NCI-H345 (cell line): Measurements from ENCODE around the gene RNF145.
"Not testable (repeated sequence)": the region's sequence is repeated elsewhere in the genome, so short reads cannot be mapped to it uniquely, and the experiment has no call there.

Experiments
- DNase-seq: peaks from one replicate; lab custom pipeline; 2025; lab: John Stamatoyannopoulos, UW

RNF145 gene

GRCh38 chr5:159157552-159157951 is 51.8 kb downstream of the RNF145 start:
- DNase-seq: no peak

DNA sequence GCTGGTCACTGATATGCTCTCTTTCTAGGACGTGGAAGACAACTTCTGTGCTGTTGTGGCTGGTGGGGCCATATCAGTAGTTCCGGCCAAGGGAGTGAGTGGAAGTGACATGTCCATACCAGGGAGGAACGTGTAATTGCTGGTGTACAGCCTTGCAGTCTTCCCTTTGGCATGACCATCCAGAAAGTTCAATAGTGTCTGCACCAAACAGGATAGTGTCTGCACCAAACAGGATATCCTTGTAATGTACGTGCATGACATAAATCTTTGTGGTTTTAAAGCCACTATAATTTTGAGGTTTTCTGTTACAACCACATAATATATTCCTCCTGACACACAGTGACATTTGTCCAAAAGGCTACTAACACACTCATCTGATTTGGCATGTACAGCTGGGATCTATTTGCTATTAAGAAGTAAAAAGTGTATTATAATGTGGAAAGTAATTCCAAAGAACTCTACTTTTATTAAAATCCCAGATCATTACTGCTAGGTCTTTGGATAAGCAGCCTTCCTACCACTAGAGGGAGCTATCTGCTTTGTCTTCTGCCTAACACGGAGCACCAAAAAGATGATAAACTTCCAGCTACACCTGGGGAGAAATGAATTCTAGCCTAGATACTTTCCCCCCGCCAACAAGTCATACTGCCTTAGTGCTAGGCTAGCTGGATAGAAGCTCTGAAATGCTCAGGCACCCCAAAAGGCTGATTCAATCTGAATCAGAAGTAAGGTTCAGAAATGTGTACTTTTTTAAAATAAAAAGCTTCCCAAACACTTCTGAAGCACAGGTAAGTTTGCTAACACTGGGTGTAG is 52.7 kb downstream of the RNF145 start:
- DNase-seq: peak; percentile 76

- DNase-seq: no peak
These were observed 53.4 kb downstream of the RNF145 start for GRCh38 chr5:159155960-159156359.

- DNase-seq: no peak
These were observed 56.5 kb downstream of the RNF145 start for GRCh38 chr5:159152876-159153275.

DNA sequence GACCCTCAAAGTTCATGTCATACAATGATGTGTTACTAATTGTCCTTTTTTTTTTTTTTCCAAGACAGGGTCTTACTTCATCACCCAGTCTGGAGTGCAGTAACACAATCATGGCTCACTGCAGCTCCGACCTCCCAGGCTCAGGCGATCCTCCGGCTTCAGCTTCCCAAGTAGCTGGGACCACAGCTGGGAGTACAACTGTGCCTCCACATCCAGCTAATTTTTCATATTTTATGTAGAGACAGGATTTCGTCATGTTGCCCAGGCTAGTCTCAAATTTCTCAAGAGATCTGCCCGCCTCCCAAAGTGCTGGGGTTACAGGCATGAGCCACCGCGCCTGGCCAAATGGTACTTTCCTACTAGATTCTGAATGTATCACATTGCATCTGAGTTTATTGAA is 60.3 kb downstream of the RNF145 start:
- no peak for DNase-seq

DNA sequence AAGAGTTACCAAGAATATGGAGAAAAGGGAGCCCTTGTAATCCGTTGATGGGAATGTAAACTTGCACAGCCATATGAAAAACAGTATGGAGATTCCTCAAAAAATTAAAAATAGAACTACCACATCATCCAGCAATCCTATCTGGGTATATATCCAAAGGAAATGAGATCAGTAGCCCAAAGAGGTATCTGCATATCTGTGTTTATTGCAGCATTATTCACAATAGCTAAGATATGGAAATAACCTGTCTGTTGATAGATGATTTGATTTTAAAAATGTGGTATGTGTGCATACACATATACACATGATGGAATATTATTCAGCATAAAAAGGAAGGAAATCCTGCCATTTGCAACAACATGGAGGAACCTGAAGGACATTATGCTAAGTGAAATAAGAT is 61.4 kb downstream of the RNF145 start:
- DNase-seq: no peak

DNA sequence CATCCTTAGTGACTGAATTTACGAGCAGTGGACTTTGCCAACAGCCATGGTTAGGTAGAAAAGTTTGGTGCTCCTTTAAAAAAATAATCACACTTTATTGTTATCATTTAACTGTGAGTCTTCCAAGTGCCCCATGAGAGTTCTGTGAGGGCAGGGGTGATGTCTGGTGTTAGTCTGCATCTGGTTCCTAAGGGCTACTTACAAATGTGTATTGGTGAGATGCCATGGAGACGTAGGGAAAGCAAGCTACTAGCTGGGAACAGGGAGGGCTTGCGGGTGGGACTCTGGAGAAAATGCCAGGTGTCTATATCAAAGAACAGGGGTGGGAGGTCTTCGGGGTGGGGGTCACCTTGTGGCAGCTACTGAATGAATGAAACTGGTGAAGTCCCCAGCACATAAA is 62.5 kb downstream of the RNF145 start:
- no peak for DNase-seq

DNA sequence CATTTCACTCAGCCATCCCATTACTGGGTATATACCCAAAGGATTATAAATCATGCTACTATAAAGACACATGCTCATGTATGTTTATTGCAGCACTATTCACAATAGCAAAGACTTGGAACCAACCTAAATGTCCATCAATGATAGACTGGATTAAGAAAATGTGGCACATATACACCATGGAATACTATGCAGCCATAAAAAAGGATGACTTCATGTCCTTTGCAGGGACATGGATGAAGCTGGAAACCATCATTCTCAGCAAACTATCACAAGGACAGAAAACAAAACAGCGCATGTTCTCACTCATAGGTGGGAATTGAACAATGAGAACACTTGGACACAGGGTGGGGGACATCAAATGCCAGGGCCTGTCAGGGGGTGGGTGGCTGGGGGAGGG is 64.2 kb downstream of the RNF145 start:
- DNase-seq: not testable (repeated sequence)

- no peak for DNase-seq
These were observed 69.6 kb downstream of the RNF145 start for GRCh38 chr5:159139802-159140201.

- DNase-seq: no peak
These were observed 73.3 kb downstream of the RNF145 start for GRCh38 chr5:159135896-159136531.

- DNase-seq: peak; percentile 27
These were observed 76.2 kb downstream of the RNF145 start for GRCh38 chr5:159133041-159133741.

DNA sequence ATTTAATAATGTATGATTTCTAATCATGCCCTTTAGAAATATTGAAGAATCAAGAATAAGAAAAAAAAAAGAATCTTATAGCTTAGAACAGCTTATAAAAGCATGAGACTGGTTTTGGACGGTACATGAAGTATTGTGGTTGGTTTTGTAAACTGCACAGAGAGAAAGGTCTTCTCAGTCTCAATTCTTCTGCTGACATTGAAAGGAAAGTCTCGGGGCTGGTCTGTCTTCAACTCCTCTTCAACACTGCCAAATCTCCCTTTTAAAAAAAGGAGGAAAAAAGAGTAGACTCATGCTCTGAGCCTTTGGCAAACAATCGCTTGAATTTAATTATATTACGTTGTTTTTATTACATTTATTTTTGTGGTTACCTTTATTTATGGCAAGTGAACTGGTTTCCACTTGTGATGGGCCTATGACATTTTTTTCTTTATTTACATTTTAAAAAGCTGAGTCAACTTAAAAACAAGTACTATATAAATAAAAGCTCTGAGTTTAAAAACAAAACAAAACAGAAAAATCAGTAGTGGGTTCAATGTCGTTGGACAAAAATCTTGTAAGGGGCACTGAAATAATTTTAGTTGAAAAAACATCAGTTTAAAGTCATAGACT is 76.8 kb downstream of the RNF145 start:
- DNase-seq: no peak

DNA sequence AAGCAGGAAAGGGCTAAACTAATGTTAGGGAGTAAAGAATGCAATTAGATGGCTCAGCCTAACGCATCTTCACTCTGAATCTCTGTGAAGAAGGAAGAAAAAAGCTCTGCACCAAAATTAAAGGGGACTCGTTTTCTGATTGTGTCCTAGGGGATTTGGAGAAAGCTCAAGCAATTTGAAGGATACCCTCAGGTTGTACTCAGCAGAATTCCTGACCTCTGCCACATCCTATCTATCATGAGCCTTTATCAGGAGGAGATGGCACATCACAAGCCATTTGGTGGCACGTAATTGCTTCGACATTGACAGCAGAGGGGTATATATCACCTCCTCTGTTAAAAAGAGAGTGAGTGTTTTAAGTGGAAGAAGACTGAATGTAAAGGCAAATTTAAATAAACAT is 77.4 kb downstream of the RNF145 start:
- DNase-seq: no peak

DNA sequence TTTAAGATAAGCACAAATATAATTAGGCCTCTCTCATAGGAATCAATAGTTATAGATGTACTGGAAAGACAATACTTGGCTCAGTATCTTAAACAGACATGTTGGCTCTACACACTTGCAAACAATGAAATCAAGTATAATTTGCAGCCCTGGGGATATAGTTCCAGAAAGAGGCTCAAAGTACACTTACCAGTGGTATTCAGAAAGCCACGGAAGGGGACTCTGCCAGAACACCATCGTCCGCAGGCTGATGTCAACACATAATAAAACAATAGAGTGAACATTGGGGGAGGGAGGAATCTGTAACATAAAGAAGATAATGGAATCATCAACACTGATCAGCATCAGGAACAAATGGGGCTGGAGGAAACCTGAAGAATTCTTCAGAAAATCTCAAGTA is 78.5 kb downstream of the RNF145 start:
- DNase-seq: no peak

DNA sequence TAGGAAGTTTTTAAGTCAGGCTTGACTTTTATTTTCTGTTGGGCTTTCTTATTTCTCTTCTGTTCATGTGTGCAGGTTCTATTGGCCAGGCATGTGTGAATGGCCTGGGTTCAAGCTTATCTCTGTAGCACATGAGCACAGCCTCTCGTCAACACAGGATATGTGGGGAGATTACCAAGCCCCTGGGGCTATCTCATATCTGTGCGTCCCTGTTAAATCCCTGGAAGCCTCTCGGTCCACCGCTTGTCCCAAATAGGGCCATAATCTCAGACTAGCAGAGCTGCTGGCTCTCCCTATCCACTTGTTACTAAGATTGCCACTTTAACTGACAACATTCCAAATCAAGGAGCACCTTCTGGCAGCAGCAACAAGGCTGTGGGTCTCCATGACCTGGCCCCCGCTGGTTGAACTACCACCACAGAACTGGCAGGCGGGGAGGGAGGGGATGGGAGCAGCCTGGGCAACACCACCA is 81.2 kb downstream of the RNF145 start:
- DNase-seq: no peak

DNA sequence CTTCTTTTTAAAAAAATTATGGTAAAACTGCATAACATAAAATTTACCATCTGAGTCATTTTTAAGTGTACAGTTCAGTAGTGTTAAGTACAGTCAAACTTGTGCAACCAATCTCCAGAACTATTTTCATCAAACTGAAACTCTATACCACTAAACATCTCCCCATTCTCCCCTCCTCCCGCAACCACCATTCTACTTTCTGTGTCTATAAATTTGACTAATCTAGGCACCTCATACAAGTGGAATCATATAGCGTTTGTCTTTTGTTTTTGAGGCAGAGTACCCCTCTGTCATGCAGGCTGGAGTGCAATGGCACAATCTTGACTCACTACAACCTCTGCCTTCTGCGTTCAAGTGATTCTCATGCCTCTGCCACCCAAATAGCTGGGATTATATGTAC is 85.7 kb downstream of the RNF145 start:
- DNase-seq: no peak

GRCh38 chr5:159123189-159123588 is 86.2 kb downstream of the RNF145 start:
- no peak for DNase-seq

DNA sequence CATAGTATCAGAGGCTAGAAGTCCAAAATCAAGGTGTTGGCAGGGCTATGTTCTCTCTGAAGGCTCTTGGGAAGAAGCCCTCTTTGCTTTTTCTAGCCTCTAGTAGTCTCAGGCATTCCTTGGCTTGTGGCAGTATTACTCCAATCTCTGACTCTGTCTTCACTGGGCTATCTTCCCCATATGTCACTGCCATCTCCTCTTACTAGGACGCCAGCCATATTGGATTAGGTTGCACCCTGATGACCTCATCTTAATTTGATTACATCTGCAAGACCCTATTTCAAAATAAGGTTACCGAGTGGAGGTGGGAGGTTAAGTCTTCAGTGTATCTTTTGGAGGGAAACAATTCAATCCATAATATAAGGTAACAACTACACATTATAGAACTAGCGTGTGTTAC is 88.3 kb downstream of the RNF145 start:
- no peak for DNase-seq

- no peak for DNase-seq
These were observed 88.9 kb downstream of the RNF145 start for GRCh38 chr5:159120446-159120845.

GRCh38 chr5:159119842-159120241 is 89.5 kb downstream of the RNF145 start:
- DNase-seq: not testable (repeated sequence)

DNA sequence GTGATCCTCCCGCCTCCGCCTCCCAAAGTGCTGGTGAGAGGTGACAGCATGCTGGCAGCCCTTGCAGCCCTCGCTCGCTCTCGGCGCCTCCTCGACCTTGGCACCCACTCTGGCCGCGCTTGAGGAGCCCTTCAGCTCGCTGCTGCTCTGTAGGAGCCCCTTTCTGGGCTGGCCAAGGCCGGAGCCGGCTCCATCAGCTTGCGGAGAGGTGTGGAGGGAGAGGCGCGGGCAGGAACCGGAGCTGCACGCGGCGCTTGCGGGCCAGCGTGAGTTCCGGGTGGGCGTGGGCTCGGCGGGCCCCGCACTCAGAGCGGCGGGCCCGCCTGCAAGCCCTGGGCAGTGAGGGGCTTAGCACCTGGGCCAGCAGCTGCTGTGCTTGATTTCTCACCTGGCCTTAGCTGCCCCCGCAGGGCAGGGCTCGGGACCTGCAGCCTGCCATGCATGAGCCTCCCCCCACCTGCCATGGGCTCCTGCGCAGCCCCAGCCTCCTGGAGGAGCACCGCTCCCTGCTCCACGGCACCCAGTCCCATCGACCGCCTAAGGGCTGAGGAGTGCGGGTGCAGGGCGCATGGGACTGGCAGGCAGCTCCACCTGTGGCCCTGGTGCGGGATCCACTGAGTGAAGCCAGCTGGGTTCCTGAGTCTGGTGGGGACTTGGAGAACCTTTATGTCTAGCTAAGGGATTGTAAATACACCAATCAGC is 90.2 kb downstream of the RNF145 start:
- DNase-seq: not testable (repeated sequence)

GRCh38 chr5:159113405-159113804 is 95.9 kb downstream of the RNF145 start:
- DNase-seq: no peak
